Chondrocyte (in vitro differentiated cells): ENCODE data around the gene DCHS2. TPM values are rescaled to one million over a fixed set of nuclear protein-coding genes. Genes with fewer than 3 reads are reported as not detected.

ENCODE experiments used
- DNase-seq: peaks from one replicate; pipeline ENCODE4 v3.0.0; 2021; ENCODE audit warnings: mixed read lengths, low spot score
- H3K27ac Mint-ChIP-seq: one replicate; pipeline ENCODE4 v1.8.0; 2021; ENCODE audit warnings: mild to moderate bottlenecking, moderate library complexity, mixed read lengths; ENCODE audit not compliant: unreplicated experiment
- H3K27me3 Mint-ChIP-seq: 2 replicates; pipeline ENCODE4 v1.8.0; 2021; ENCODE audit warnings: low read depth, mixed read lengths
- H3K36me3 Mint-ChIP-seq: 2 replicates; pipeline ENCODE4 v1.8.0; 2021; ENCODE audit warnings: low read depth, mixed read lengths
- H3K4me1 Mint-ChIP-seq: 2 replicates; pipeline ENCODE4 v1.8.0; 2021; ENCODE audit warnings: low read depth, mild to moderate bottlenecking, mixed read lengths
- H3K4me3 Mint-ChIP-seq: one replicate; pipeline ENCODE4 v1.8.0; 2021; ENCODE audit warnings: mild to moderate bottlenecking, moderate library complexity, mixed read lengths; ENCODE audit not compliant: unreplicated experiment
- H3K9me3 Mint-ChIP-seq: 2 replicates; pipeline ENCODE4 v1.8.0; 2021; ENCODE audit warnings: low read depth, mixed read lengths
- total RNA-seq: library from RNA; stranded (reverse); gene quantifications from 3 replicates; pipeline ENCODE4 v1.2.1, GENCODE V29; 2021
- TF ChIP-seq, protein P1 (sequence below): fragments of 200-600 bp; sonication (generic); IDR thresholded peaks from 2 replicates; pipeline ENCODE4 v1.5.0; 2021; ENCODE audit warnings: antibody characterized with exemption, mild to moderate bottlenecking, moderate library complexity

Gene DCHS2
- total RNA-seq, 1 donor from 2014 or later = not detected

DNA sequence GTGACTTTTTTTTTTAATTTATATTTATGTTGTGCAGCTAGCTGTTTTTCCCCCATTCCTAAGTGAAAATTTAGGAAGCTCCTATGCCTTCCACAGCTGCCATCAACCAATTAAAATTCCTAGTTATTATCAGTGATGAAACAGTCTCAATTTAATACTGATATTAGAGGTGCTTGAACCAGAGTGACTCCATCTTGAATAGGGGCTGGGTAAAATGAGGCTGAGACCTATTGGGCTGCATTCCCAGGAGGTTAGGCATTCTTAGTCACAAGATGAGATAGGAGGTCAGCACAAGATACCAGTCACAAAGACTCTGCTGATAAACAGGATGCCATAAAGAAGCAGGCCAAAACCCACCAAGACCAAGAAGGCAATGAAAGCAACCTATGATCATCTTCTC, 136.7 kb downstream of the DCHS2 start:
- Mint-ChIP-seq H3K9me3 (no peaks in the 10 kb centered on the region), H3K4me3 (no peak overlapping the region), H3K4me1 (no peaks in the 10 kb centered on the region), H3K27ac (no peak overlapping the region), H3K27me3 (peaks cover 21% of the 10 kb centered on the region), H3K36me3 (no peaks in the 10 kb centered on the region)
- TF ChIP-seq, protein P1, sequence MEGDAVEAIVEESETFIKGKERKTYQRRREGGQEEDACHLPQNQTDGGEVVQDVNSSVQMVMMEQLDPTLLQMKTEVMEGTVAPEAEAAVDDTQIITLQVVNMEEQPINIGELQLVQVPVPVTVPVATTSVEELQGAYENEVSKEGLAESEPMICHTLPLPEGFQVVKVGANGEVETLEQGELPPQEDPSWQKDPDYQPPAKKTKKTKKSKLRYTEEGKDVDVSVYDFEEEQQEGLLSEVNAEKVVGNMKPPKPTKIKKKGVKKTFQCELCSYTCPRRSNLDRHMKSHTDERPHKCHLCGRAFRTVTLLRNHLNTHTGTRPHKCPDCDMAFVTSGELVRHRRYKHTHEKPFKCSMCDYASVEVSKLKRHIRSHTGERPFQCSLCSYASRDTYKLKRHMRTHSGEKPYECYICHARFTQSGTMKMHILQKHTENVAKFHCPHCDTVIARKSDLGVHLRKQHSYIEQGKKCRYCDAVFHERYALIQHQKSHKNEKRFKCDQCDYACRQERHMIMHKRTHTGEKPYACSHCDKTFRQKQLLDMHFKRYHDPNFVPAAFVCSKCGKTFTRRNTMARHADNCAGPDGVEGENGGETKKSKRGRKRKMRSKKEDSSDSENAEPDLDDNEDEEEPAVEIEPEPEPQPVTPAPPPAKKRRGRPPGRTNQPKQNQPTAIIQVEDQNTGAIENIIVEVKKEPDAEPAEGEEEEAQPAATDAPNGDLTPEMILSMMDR = no peak
- no peak for DNase-seq

DNA sequence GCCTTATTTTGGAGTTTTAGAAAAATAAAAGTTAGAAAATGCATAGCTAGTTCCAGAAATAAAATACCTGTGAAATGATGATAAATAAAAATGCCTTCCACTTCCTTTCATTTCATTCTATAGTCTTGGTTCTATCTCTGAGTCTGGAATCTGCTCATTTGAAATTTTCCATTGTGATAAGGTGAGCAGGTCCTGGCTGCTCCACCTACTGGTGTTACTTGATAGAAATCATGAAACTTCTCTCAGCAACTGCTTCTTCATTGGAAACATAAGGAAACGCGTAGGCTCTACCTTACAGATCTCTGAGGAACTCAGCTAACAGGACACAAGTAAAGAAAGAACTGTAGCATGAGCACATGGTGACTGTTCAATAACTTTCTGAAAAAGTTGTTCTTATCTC, 141.8 kb downstream of the DCHS2 start:
- H3K9me3 Mint-ChIP-seq = no peaks in the 10 kb centered on the region
- no peak for DNase-seq
- H3K27me3 Mint-ChIP-seq = peaks cover 26% of the 10 kb centered on the region
- H3K4me3 Mint-ChIP-seq = no peak overlapping the region
- no peaks in the 10 kb centered on the region for H3K36me3 Mint-ChIP-seq
- H3K4me1 Mint-ChIP-seq = no peaks in the 10 kb centered on the region
- no peak overlapping the region for H3K27ac Mint-ChIP-seq
- TF ChIP-seq, protein P1 = peak; percentile 75

DNA sequence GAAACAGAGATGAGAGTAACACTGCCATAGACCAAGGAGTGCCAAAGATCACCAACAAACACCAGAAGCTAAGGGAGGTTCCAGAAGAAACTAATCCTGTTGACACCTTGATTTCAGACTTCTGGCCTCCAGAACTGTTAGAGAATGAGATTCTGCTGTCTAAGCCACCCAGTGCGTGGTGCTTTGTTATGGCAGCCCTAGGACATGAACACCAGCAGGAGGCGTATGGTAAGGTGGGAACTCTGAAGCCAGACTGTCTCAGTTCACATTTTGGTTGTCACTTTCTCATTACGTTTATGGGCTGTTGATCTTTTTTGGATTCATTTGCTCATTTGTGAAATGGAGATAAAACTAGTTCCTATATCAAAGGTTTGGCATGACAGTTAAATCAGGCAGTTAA, 142.9 kb downstream of the DCHS2 start:
- no peak overlapping the region for H3K4me3 Mint-ChIP-seq
- H3K9me3 Mint-ChIP-seq = no peaks in the 10 kb centered on the region
- H3K4me1 Mint-ChIP-seq = no peaks in the 10 kb centered on the region
- TF ChIP-seq, protein P1 = no peak
- peaks cover 23% of the 10 kb centered on the region for H3K27me3 Mint-ChIP-seq
- H3K27ac Mint-ChIP-seq = no peak overlapping the region
- no peak for DNase-seq
- no peaks in the 10 kb centered on the region for H3K36me3 Mint-ChIP-seq

DNA sequence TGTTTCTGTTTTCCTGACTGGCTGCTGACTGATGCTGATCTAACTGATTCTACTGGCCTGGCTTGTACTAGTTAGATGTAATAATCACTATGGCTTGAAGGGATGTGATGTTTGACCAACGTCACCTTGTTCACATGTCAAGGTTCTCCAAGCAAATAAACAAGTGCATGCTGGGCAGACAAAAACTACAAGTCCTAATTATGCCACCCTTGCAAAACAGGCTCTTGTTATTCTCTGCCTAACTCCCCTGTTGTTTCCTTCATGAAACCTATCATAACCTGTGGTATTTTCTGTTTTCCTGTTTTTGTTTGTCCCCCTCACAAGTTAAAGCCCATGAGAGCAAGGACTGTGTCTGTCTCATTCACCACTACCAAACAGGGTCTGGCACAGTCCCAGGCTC, 146.2 kb downstream of the DCHS2 start:
- H3K36me3 Mint-ChIP-seq = no peaks in the 10 kb centered on the region
- DNase-seq = no peak
- H3K9me3 Mint-ChIP-seq = no peaks in the 10 kb centered on the region
- H3K27ac Mint-ChIP-seq = no peak overlapping the region
- H3K27me3 Mint-ChIP-seq = peaks cover 10% of the 10 kb centered on the region
- no peak overlapping the region for H3K4me3 Mint-ChIP-seq
- TF ChIP-seq, protein P1 = no peak
- H3K4me1 Mint-ChIP-seq = no peaks in the 10 kb centered on the region

DNA sequence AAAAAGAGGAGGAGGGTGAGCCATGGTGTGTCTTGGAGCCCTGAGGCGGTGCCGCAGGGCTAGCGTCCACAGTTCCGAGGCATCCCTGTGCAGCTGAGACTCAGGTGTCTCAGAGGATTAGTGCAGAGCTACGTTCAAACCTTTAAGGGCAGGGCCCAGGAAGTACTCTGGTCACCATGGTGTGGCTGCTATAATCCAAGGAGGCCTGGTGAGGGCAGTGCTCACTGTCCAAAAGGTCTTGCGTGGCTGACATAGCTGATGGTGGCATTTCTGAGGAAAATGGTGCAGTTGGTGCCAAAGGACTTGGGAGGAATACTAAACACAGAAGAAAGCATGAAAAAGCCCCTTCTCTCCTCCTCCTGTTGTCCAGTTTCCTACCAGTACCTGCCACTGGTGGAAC, 146.9 kb downstream of the DCHS2 start:
- no peak overlapping the region for H3K27ac Mint-ChIP-seq
- H3K9me3 Mint-ChIP-seq = no peaks in the 10 kb centered on the region
- TF ChIP-seq, protein P1 = peak; percentile 20
- H3K4me3 Mint-ChIP-seq = no peak overlapping the region
- no peak for DNase-seq
- H3K36me3 Mint-ChIP-seq = no peaks in the 10 kb centered on the region
- peaks cover 10% of the 10 kb centered on the region for H3K27me3 Mint-ChIP-seq
- no peaks in the 10 kb centered on the region for H3K4me1 Mint-ChIP-seq
